Neural progenitor cell (in vitro differentiated cells): ENCODE results near the gene DAPL1.
A peak's percentile ranks its signal among the peaks of the same experiment; 100 is the strongest.

Source experiments
- EZH2 ChIP-seq: fragments of 200-600 bp; sonication (generic); IDR thresholded peaks from 2 replicates; pipeline ENCODE4 v1.6.1; 2017; ENCODE audit warnings: antibody characterized with exemption, mild to moderate bottlenecking, moderate library complexity
- EZH2phosphoT487 ChIP-seq: fragments of 200-600 bp; sonication (generic); IDR thresholded peaks from 2 replicates; pipeline ENCODE4 v1.6.1; 2017; ENCODE audit warnings: antibody characterized with exemption
- TF ChIP-seq, protein P1 (sequence below): fragments of 200-600 bp; sonication (generic); IDR thresholded peaks from 2 replicates; pipeline ENCODE4 v1.5.1; 2017; ENCODE audit warnings: antibody characterized with exemption, mild to moderate bottlenecking

DNA sequence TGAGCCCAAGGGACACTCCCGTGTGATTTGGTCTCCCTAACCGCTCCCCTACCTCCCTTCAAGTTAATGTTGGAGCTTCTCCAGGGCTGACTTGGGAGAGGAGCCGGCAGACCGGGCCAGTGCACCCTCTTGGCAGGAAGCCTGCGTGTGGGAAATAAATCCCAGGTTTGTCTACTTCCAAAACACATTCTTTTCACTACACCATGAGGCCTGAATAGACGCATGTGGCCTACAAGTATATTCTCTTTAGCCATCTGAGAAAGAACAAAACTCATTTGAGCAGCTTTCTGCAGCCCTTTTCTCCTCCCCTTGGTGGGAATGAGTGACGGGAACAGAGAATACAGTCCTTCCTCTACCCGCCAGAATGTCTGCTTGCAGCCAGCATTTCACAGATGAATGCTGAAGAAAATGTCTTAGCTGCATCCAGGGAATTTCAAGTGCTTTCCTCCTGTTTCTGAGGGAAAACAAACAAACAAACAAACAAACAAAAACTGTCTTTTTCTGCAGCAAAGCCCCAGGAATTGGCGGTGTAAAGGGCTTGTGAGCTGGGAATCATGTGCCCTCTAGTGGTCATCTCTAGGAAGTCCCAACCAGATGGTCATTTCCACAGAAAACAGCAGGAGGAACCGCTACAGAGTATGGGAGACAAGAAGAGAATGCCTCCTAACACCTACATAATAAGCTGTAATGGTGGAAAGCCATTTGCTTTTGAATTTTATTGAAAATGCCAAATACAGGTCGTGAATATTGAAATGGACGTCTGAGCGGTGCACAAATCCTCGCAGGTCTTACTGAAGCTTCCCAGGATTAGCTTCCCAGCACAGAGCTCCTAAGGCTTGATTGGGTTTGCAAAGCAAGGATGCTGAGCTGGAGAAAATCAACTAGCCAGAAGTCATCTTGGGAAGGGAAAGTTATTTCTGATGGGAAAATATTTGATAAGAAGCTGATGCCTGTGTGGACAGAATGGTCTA, 41.2 kb upstream of the DAPL1 start:
- no peak for TF ChIP-seq EZH2phosphoT487
- TF ChIP-seq, protein P1, sequence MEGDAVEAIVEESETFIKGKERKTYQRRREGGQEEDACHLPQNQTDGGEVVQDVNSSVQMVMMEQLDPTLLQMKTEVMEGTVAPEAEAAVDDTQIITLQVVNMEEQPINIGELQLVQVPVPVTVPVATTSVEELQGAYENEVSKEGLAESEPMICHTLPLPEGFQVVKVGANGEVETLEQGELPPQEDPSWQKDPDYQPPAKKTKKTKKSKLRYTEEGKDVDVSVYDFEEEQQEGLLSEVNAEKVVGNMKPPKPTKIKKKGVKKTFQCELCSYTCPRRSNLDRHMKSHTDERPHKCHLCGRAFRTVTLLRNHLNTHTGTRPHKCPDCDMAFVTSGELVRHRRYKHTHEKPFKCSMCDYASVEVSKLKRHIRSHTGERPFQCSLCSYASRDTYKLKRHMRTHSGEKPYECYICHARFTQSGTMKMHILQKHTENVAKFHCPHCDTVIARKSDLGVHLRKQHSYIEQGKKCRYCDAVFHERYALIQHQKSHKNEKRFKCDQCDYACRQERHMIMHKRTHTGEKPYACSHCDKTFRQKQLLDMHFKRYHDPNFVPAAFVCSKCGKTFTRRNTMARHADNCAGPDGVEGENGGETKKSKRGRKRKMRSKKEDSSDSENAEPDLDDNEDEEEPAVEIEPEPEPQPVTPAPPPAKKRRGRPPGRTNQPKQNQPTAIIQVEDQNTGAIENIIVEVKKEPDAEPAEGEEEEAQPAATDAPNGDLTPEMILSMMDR: peak; percentile 99
- TF ChIP-seq EZH2: no peak
